ENCODE data around the gene LCN12. TPM values are rescaled to one million over a fixed set of nuclear protein-coding genes. Genes with fewer than 3 reads are reported as not detected.

LCN12 gene
- total and polyA plus RNA-seq, 2 donors (not counting 1 experiment from before 2014, with no cell fraction given), result 0.17 TPM; not detected in 1

- H3K9ac ChIP-seq (ENCODE audit: insufficient read depth, low read length), result no peak overlapping the region
- H3K4me1 ChIP-seq (ENCODE audit: control insufficient read depth, extremely low read depth, insufficient read depth, low read length), result no peaks in the 10 kb centered on the region
- H3K4me3 ChIP-seq (replicated peaks in 1 of 4; ENCODE audit: control extremely low read depth in 1 of 4, insufficient read depth in 1 of 4, low read depth in 3 of 4, low read length in 4 of 4), result no peak overlapping the region
- no peak overlapping the region for H3K27ac ChIP-seq (ENCODE audit: insufficient read depth, low read length)
- H3K9me3 ChIP-seq (ENCODE audit: control insufficient read depth, insufficient read depth, low read depth, low read length), result no peaks in the 10 kb centered on the region
- no peak for TF ChIP-seq CTCF (conservative IDR thresholded peaks at IDR 0.05 in 1 of 2, IDR thresholded peaks at IDR 0.05 in 1 of 2; ENCODE audit: low read depth in 1 of 2, low read length in 2 of 2)
- H4K20me1 ChIP-seq (ENCODE audit: control insufficient read depth, extremely low read depth, insufficient read depth, low read length), result no peaks in the 10 kb centered on the region
- H3K36me3 ChIP-seq (ENCODE audit: control insufficient read depth, insufficient read depth, low read length), result no peaks in the 10 kb centered on the region
- H3K4me2 ChIP-seq (ENCODE audit: extremely low read depth, insufficient read depth, low read length), result no peak overlapping the region
- no peaks in the 10 kb centered on the region for H3K79me2 ChIP-seq (ENCODE audit: control insufficient read depth, insufficient read depth, low read length)
- H2AFZ ChIP-seq (ENCODE audit: low read length), result no peak overlapping the region
- peaks cover 4% of the 10 kb centered on the region for H3K27me3 ChIP-seq (ENCODE audit: control insufficient read depth, insufficient read depth, low read length)
- DNase-seq (ENCODE audit: low read depth in 2 of 2), result no peak
Measured at GRCh38 chr9:136968333-136969127, 16.5 kb downstream of the LCN12 start.

GRCh38 chr9:136969150-136969549 lies 17.1 kb downstream of the LCN12 start:
- Histone ChIP-seq H3K9me3 (ENCODE audit: control insufficient read depth, insufficient read depth, low read depth, low read length) (no peaks in the 10 kb centered on the region), H3K27ac (ENCODE audit: insufficient read depth, low read length) (no peak overlapping the region), H3K4me2 (ENCODE audit: extremely low read depth, insufficient read depth, low read length) (no peak overlapping the region), H4K20me1 (ENCODE audit: control insufficient read depth, extremely low read depth, insufficient read depth, low read length) (no peaks in the 10 kb centered on the region), H3K27me3 (ENCODE audit: control insufficient read depth, insufficient read depth, low read length) (peaks cover 4% of the 10 kb centered on the region), H3K9ac (ENCODE audit: insufficient read depth, low read length) (no peak overlapping the region), H3K36me3 (ENCODE audit: control insufficient read depth, insufficient read depth, low read length) (no peaks in the 10 kb centered on the region), H2AFZ (ENCODE audit: low read length) (no peak overlapping the region), H3K79me2 (ENCODE audit: control insufficient read depth, insufficient read depth, low read length) (no peaks in the 10 kb centered on the region), H3K4me3 (replicated peaks in 1 of 4; ENCODE audit: control extremely low read depth in 1 of 4, insufficient read depth in 1 of 4, low read depth in 3 of 4, low read length in 4 of 4) (no peak overlapping the region), H3K4me1 (ENCODE audit: control insufficient read depth, extremely low read depth, insufficient read depth, low read length) (no peaks in the 10 kb centered on the region)
- TF ChIP-seq CTCF (conservative IDR thresholded peaks at IDR 0.05 in 1 of 2, IDR thresholded peaks at IDR 0.05 in 1 of 2; ENCODE audit: low read depth in 1 of 2, low read length in 2 of 2) (no peak), EZH2 (IDR thresholded peaks at IDR 0.05; ENCODE audit: low read length, missing control alignments) (no peak)
- DNase-seq (ENCODE audit: low read depth in 2 of 2), result no peak

GRCh38 chr9:136969774-136970173 lies 17.7 kb downstream of the LCN12 start:
- Histone ChIP-seq H3K27ac (ENCODE audit: insufficient read depth, low read length) (no peak overlapping the region), H3K36me3 (ENCODE audit: control insufficient read depth, insufficient read depth, low read length) (no peaks in the 10 kb centered on the region), H3K4me1 (ENCODE audit: control insufficient read depth, extremely low read depth, insufficient read depth, low read length) (no peaks in the 10 kb centered on the region), H2AFZ (ENCODE audit: low read length) (no peak overlapping the region), H3K9ac (ENCODE audit: insufficient read depth, low read length) (no peak overlapping the region), H3K79me2 (ENCODE audit: control insufficient read depth, insufficient read depth, low read length) (no peaks in the 10 kb centered on the region), H3K4me2 (ENCODE audit: extremely low read depth, insufficient read depth, low read length) (no peak overlapping the region), H3K4me3 (replicated peaks in 1 of 4; ENCODE audit: control extremely low read depth in 1 of 4, insufficient read depth in 1 of 4, low read depth in 3 of 4, low read length in 4 of 4) (no peak overlapping the region), H3K9me3 (ENCODE audit: control insufficient read depth, insufficient read depth, low read depth, low read length) (no peaks in the 10 kb centered on the region), H4K20me1 (ENCODE audit: control insufficient read depth, extremely low read depth, insufficient read depth, low read length) (no peaks in the 10 kb centered on the region), H3K27me3 (ENCODE audit: control insufficient read depth, insufficient read depth, low read length) (peaks cover 4% of the 10 kb centered on the region)
- no peak for DNase-seq (ENCODE audit: low read depth in 2 of 2)
- TF ChIP-seq CTCF (conservative IDR thresholded peaks at IDR 0.05 in 1 of 2, IDR thresholded peaks at IDR 0.05 in 1 of 2; ENCODE audit: low read depth in 1 of 2, low read length in 2 of 2), result no peak
- TF ChIP-seq EZH2 (IDR thresholded peaks at IDR 0.05; ENCODE audit: low read length, missing control alignments), result no peak
